Measurements from ENCODE around the gene ADAM12. TPM values are rescaled to one million over a fixed set of nuclear protein-coding genes. Genes with fewer than 3 reads are reported as not detected.

The ADAM12 gene
- total RNA-seq, 2 donors from 2014 or later = 0.14 to 1.9 TPM

DNA sequence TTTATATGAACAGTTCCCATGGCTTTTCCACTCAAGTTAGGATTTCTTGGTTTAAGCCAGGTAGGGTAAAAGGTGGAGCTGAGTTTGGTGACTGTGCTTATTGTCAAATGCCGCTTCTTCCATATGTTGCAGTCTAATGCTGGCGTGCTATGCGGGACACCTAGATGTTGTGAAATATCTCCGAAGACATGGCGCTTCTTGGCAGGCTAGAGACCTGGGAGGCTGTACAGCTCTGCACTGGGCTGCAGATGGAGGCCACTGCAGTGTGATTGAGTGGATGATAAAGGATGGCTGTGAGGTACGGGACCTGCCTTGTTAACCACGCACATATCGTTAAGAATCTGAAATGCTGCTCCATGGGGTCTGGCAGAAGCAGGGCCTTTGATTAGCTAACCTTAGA lies 383.5 kb downstream of the ADAM12 start:
- H3K27me3 ChIP-seq (replicated peaks; ENCODE audit: insufficient read depth) = no peaks in the 10 kb centered on the region
- H3K4me1 ChIP-seq (replicated peaks) = no peaks in the 10 kb centered on the region
- no peaks in the 10 kb centered on the region for H3K9me3 ChIP-seq
- TF ChIP-seq POLR2A (IDR thresholded peaks at IDR 0.05) = no peak
- TF ChIP-seq POLR2AphosphoS5 (IDR thresholded peaks at IDR 0.05) = no peak
- TF ChIP-seq, protein P1, sequence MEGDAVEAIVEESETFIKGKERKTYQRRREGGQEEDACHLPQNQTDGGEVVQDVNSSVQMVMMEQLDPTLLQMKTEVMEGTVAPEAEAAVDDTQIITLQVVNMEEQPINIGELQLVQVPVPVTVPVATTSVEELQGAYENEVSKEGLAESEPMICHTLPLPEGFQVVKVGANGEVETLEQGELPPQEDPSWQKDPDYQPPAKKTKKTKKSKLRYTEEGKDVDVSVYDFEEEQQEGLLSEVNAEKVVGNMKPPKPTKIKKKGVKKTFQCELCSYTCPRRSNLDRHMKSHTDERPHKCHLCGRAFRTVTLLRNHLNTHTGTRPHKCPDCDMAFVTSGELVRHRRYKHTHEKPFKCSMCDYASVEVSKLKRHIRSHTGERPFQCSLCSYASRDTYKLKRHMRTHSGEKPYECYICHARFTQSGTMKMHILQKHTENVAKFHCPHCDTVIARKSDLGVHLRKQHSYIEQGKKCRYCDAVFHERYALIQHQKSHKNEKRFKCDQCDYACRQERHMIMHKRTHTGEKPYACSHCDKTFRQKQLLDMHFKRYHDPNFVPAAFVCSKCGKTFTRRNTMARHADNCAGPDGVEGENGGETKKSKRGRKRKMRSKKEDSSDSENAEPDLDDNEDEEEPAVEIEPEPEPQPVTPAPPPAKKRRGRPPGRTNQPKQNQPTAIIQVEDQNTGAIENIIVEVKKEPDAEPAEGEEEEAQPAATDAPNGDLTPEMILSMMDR (IDR thresholded peaks at IDR 0.05) = no peak
- intact Hi-C loops (cut with DNase I) = no loop called here
- DNase-seq (ENCODE audit: low spot score) = no peak
- H3K36me3 ChIP-seq = no peaks in the 10 kb centered on the region
- no peak overlapping the region for H3K27ac ChIP-seq
- 81% methylated on average over 8 of the region's 8 CpGs for WGBS
- no peak overlapping the region for H3K4me3 ChIP-seq

DNA sequence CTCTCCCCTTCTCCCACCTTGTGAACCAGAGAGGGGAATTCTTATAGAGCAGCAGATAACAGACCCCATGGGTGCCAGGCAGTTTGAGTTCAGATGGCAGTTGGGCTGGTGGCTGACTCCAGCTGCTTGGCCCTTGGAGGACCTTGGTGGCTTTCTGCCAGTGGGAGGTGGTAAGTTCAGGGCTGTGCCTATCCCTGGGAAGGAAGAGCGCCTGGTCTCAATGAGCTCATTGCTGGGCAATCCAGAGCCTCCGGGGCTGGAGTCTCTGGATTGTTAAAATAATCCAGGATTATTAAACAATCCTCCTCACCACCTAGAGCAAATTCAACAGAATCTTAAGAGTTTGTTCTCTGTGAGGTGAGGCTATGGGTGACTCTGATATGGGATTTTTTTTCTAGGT lies 386.7 kb downstream of the ADAM12 start:
- no peak overlapping the region for H3K27ac ChIP-seq
- no peaks in the 10 kb centered on the region for H3K36me3 ChIP-seq
- 76% methylated on average over 2 of the region's 2 CpGs for WGBS
- intact Hi-C loops (cut with DNase I) = no loop called here
- TF ChIP-seq POLR2AphosphoS5 (IDR thresholded peaks at IDR 0.05) = no peak
- no peak for TF ChIP-seq POLR2A (IDR thresholded peaks at IDR 0.05)
- TF ChIP-seq, protein P1 (IDR thresholded peaks at IDR 0.05) = no peak
- no peak for DNase-seq (ENCODE audit: low spot score)
- H3K27me3 ChIP-seq (replicated peaks; ENCODE audit: insufficient read depth) = no peaks in the 10 kb centered on the region
- H3K4me1 ChIP-seq (replicated peaks) = no peaks in the 10 kb centered on the region
- H3K4me3 ChIP-seq = no peak overlapping the region
- H3K9me3 ChIP-seq = no peaks in the 10 kb centered on the region

DNA sequence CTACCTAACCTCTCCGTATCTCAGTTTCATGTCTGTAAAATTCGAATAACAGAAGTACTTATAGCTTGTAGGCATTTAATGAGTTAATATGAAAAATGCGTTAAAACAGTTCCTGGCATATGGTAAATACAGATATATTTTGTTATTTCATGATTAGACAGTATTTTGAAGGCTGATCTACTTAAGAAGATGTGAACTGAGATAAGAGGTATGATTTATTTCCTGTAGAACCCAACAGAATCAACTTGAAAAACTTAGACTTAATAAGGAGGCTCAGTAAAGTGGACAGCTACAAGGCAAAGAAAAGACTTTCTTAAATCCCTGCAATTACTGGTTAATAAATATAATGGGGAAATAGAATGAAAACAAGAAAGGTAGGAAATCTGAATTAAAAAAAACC lies 388.6 kb downstream of the ADAM12 start:
- H3K27ac ChIP-seq = no peak overlapping the region
- H3K4me3 ChIP-seq = no peak overlapping the region
- intact Hi-C loops (cut with DNase I) = no loop called here
- no peak for TF ChIP-seq POLR2AphosphoS5 (IDR thresholded peaks at IDR 0.05)
- no peak for TF ChIP-seq POLR2A (IDR thresholded peaks at IDR 0.05)
- TF ChIP-seq, protein P1 (IDR thresholded peaks at IDR 0.05) = no peak
- DNase-seq (ENCODE audit: low spot score) = no peak
- no peaks in the 10 kb centered on the region for H3K9me3 ChIP-seq
- no peaks in the 10 kb centered on the region for H3K4me1 ChIP-seq (replicated peaks)
- 70% methylated on average over 3 of the region's 3 CpGs for WGBS
- no peaks in the 10 kb centered on the region for H3K27me3 ChIP-seq (replicated peaks; ENCODE audit: insufficient read depth)
- H3K36me3 ChIP-seq = no peaks in the 10 kb centered on the region

DNA sequence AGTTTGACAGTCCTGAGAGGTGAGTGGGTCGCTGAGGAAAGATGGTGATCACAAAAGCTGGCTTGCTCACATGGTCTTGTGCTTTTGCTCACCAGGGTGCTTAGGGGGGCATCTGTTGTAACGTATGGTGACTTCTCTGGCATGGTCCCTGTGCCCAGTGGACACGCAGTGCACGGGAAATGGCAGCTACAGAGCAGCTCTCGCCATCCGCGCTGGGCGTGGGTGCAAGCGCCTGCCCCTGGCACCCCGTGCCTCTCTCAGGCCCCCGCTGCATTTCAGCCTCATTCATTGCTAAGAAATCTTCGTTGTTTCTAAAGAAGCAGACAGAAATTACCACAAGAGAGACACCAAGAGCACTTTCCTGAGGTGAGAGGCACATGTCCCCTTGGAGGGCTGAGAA lies 390.7 kb downstream of the ADAM12 start:
- intact Hi-C loops (cut with DNase I) = no loop called here
- H3K4me1 ChIP-seq (replicated peaks) = no peaks in the 10 kb centered on the region
- TF ChIP-seq POLR2A (IDR thresholded peaks at IDR 0.05) = no peak
- TF ChIP-seq, protein P1 (IDR thresholded peaks at IDR 0.05) = no peak
- no peak for TF ChIP-seq POLR2AphosphoS5 (IDR thresholded peaks at IDR 0.05)
- H3K9me3 ChIP-seq = no peaks in the 10 kb centered on the region
- no peak overlapping the region for H3K27ac ChIP-seq
- no peak overlapping the region for H3K4me3 ChIP-seq
- H3K36me3 ChIP-seq = no peaks in the 10 kb centered on the region
- 96% methylated on average over 10 of the region's 12 CpGs for WGBS
- no peaks in the 10 kb centered on the region for H3K27me3 ChIP-seq (replicated peaks; ENCODE audit: insufficient read depth)
- DNase-seq (ENCODE audit: low spot score) = no peak

DNA sequence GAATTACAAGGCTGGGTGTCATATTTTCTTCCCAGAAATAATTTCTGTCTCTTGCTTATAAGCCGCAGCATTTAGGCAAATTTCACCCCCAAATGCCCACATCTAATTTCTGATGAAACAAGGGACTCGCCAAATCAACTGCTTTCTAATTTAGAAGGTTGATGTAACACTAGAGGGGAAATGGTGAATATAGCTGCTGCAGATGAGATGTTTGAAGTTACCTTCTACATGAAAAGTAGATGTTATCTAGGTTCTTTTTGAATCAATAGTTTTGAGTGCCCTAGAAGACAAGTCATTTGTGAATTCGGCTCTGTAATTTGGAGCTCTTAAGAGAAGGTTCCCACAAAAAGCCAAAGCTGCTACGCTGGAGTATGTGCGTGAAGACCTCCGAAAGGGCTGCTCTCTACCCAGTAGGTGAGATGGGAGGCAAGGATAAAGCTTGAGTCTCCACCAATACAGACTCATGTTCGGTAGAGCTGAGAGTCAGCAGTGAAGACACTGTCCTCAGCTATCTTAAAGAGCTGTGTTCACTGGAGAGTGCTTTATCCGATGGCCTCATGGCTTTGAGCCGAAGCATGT lies 392.5 kb downstream of the ADAM12 start:
- intact Hi-C loops (cut with DNase I) = no loop called here
- Histone ChIP-seq H3K27ac (no peak overlapping the region), H3K27me3 (replicated peaks; ENCODE audit: insufficient read depth) (no peaks in the 10 kb centered on the region), H3K9me3 (no peaks in the 10 kb centered on the region), H3K36me3 (no peaks in the 10 kb centered on the region), H3K4me3 (no peak overlapping the region), H3K4me1 (replicated peaks) (no peaks in the 10 kb centered on the region)
- WGBS = 98% methylated on average over 9 of the region's 9 CpGs
- TF ChIP-seq, protein P1 (IDR thresholded peaks at IDR 0.05) = no peak
- TF ChIP-seq POLR2AphosphoS5 (IDR thresholded peaks at IDR 0.05) (no peak), POLR2A (IDR thresholded peaks at IDR 0.05) (no peak)
- DNase-seq (ENCODE audit: low spot score) = no peak

Data from prostate gland (tissue), 2 donors.